K562 (cell line): ENCODE data around the gene MOAP1. TPM values are rescaled to one million over a fixed set of nuclear protein-coding genes. Genes with fewer than 3 reads are reported as not detected.

ENCODE experiments used
- ARID4B ChIP-seq: sonication (generic); formaldehyde crosslinking; IDR thresholded peaks from 2 replicates; pipeline ENCODE4 v1.8.0; 2022; ENCODE audit warnings: mild to moderate bottlenecking, missing genetic modification reagents
- CBX1 ChIP-seq: sonication (generic); IDR thresholded peaks from 2 replicates; pipeline ENCODE4 v1.6.1; 2016; ENCODE audit warnings: antibody characterized with exemption, low read depth, mild to moderate bottlenecking
- CXXC5 ChIP-seq: fragments of 250-450 bp; sonication (Bioruptor Pico); IDR thresholded peaks from 2 replicates; pipeline ENCODE4 v1.8.0; 2022; ENCODE audit warnings: inconsistent platforms, mild to moderate bottlenecking, moderate library complexity
- ELF2 ChIP-seq: fragments of 250-450 bp; sonication (Bioruptor Pico); IDR thresholded peaks from 2 replicates; pipeline ENCODE4 v1.5.0; 2021; ENCODE audit warnings: mild to moderate bottlenecking
- HEY1 ChIP-seq: fragments of 250-450 bp; sonication (Bioruptor Pico); IDR thresholded peaks from 2 replicates; pipeline ENCODE4 v1.5.0; 2020; ENCODE audit warnings: mild to moderate bottlenecking, moderate library complexity, borderline replicate concordance
- LEF1 ChIP-seq: fragments of 450-650 bp; IDR thresholded peaks from 2 replicates; pipeline ENCODE4 v1.6.1; 2016; ENCODE audit warnings: mild to moderate bottlenecking
- MBD2 ChIP-seq: sonication (generic); IDR thresholded peaks from 2 replicates; pipeline ENCODE4 v1.6.1; 2016; ENCODE audit warnings: low read depth, borderline replicate concordance
- MEIS2 ChIP-seq: fragments of 450-650 bp; IDR thresholded peaks from 2 replicates; pipeline ENCODE4 v1.6.1; 2014; ENCODE audit warnings: mild to moderate bottlenecking; ENCODE audit not compliant: partially characterized antibody
- MTA1 ChIP-seq: fragments of 450-650 bp; IDR thresholded peaks from 2 replicates; pipeline ENCODE4 v1.6.1; 2017; ENCODE audit warnings: borderline replicate concordance
- MYNN ChIP-seq, 2 experiments: sonication (generic); formaldehyde crosslinking in 1 of 2; IDR thresholded peaks; 2 replicates each; pipeline versions ENCODE4 v1.5.0 to v1.6.1; 2016 to 2020; ENCODE audit warnings: antibody characterized with exemption in 1 of 2, missing genetic modification reagents in 1 of 2
- NCOA6 ChIP-seq: fragments of 450-650 bp; IDR thresholded peaks from 2 replicates; pipeline ENCODE4 v1.6.1; 2017; ENCODE audit warnings: mild to moderate bottlenecking
- NR2C2 ChIP-seq, 2 experiments: fragments of 200-800 bp in 1 of 2; sonication (Bioruptor generic) in 1 of 2; sonication (generic) in 1 of 2; formaldehyde crosslinking in 1 of 2; IDR thresholded peaks; 2 replicates each; pipeline versions ENCODE4 v1.6.1 to v1.8.0; 2016 to 2022; ENCODE audit warnings: mild to moderate bottlenecking in 1 of 2, missing compliant biosample characterization in 1 of 2, missing genetic modification characterization in 1 of 2, missing genetic modification reagents in 1 of 2
- NRF1 ChIP-seq, 2 experiments: fragments of 450-650 bp; IDR thresholded peaks in 1 of 2; conservative IDR thresholded peaks in 1 of 2; 2 replicates each; pipeline ENCODE4 v1.6.1; 2014; ENCODE audit warnings: mild to moderate bottlenecking in 2 of 2
- PRMT5 ChIP-seq: sonication (generic); formaldehyde crosslinking; IDR thresholded peaks from 2 replicates; pipeline ENCODE4 v1.5.0; 2020; ENCODE audit warnings: missing genetic modification reagents
- RAD21 ChIP-seq, 2 experiments: fragments of 250-450 bp in 1 of 2; fragments of 450-650 bp in 1 of 2; sonication (Bioruptor Pico) in 1 of 2; formaldehyde crosslinking in 1 of 2; IDR thresholded peaks in 1 of 2; conservative IDR thresholded peaks in 1 of 2; 2 replicates each; pipeline versions ENCODE4 v1.4.0 to v1.8.0; 2020 to 2022; ENCODE audit warnings: mild to moderate bottlenecking in 2 of 2, moderate library complexity in 1 of 2
- SIX5 ChIP-seq, 2 experiments: IDR thresholded peaks; 2 replicates each; pipeline ENCODE4 v1.6.1; 2011; ENCODE audit warnings: low read length in 2 of 2, borderline replicate concordance in 1 of 2, low read depth in 1 of 2, mild to moderate bottlenecking in 1 of 2, moderate library complexity in 1 of 2; ENCODE audit not compliant: insufficient read depth in 1 of 2
- SP2 ChIP-seq: IDR thresholded peaks from 2 replicates; pipeline ENCODE4 v1.6.1; 2011; ENCODE audit warnings: mild to moderate bottlenecking, low read depth, low read length, moderate library complexity; ENCODE audit not compliant: poor library complexity, severe bottlenecking; ENCODE audit errors: extremely low read depth
- SRF ChIP-seq, 2 experiments: fragments of 250-450, 450-650 bp in 1 of 2; sonication (Bioruptor Pico) in 1 of 2; sonication (generic) in 1 of 2; formaldehyde crosslinking; IDR thresholded peaks; 2 replicates each; pipeline versions ENCODE4 v1.5.0 to v1.5.1; 2020 to 2022; ENCODE audit warnings: mild to moderate bottlenecking in 1 of 2, missing genetic modification reagents in 1 of 2
- ZEB2 ChIP-seq: fragments of 450-650 bp; IDR thresholded peaks from 2 replicates; pipeline ENCODE4 v1.6.1; 2016
- polyA plus RNA-seq, 8 experiments: library from polyadenylated mRNA; depleted of rRNA in 4 of 8; stranded (reverse) in 5 of 8; unstranded in 3 of 8; fragments of >200 nt; fragmentation: Nextera tagmentation in 2 of 8; fragmentation: Illumina TruSeq in 1 of 8; extraction: Ambion mirVana in 2 of 8; extraction: Trizol in 1 of 8; gene quantifications; 2 replicates each; pipeline versions ENCODE4 v1.2.1 to v1.2.3, GENCODE V29; 2011 to 2014; ENCODE audit warnings: inconsistent platforms in 1 of 8, missing spikeins in 1 of 8
- total RNA-seq, 7 experiments: library from RNA; depleted of rRNA in 6 of 7; stranded (reverse); fragments of >200 nt in 6 of 7; fragmentation: Illumina TruSeq in 2 of 7; extraction: Trizol in 2 of 7; gene quantifications; 2 replicates each; pipeline versions ENCODE4 v1.2.1 to v1.2.3, GENCODE V29; 2011 to 2021; ENCODE audit warnings: low replicate concordance in 1 of 7
- TF ChIP-seq, protein P1 (sequence below), 3 experiments: IDR thresholded peaks in 2 of 3; conservative IDR thresholded peaks in 1 of 3; 2 replicates each; pipeline ENCODE4 v1.5.1; 2011 to 2012; ENCODE audit warnings: low read length in 3 of 3, mild to moderate bottlenecking in 3 of 3, control low read depth in 2 of 3, improper control_type of control experiment in 1 of 3, inconsistent platforms in 1 of 3, low read depth in 1 of 3, mixed read lengths in 1 of 3, moderate library complexity in 1 of 3; ENCODE audit not compliant: insufficient read depth in 2 of 3

MOAP1 gene
- total and polyA plus RNA-seq, 9 of the 15 experiments (the other 6 are each of a cell fraction or from before 2014, with no cell fraction given): 1.5 to 14.4 (median 6.0) TPM

GRCh38 chr14:93206793-93207467, 22.2 kb upstream of the MOAP1 start, which contains the start of the genes GON7 and UBR7 (continued):
- TF ChIP-seq SIX5 (IDR thresholded peaks at IDR 0.05; ENCODE audit: borderline replicate concordance in 1 of 2, insufficient read depth in 1 of 2, low read depth in 1 of 2, low read length in 2 of 2): no peak; a peak in 1 of 4 replicates
- TF ChIP-seq RAD21 (CRISPR knock-in tag; conservative IDR thresholded peaks at IDR 0.05 in 1 of 2, IDR thresholded peaks at IDR 0.05 in 1 of 2): no peak
- no peak for TF ChIP-seq MBD2
- TF ChIP-seq NR2C2 (CRISPR knock-in tag; IDR thresholded peaks at IDR 0.05): no peak
- peak; percentile 89 for TF ChIP-seq NR2C2 (tag; IDR thresholded peaks at IDR 0.05)
- no peak for TF ChIP-seq LEF1
- peak; percentile 94 for TF ChIP-seq MTA1
- no peak for TF ChIP-seq MYNN (IDR thresholded peaks at IDR 0.05)
- TF ChIP-seq MYNN (CRISPR knock-in tag; IDR thresholded peaks at IDR 0.05): no peak
- TF ChIP-seq NRF1 (conservative IDR thresholded peaks at IDR 0.05 in 1 of 2, IDR thresholded peaks at IDR 0.05 in 1 of 2): peak; percentile 87 to 90
- TF ChIP-seq NCOA6: peak; percentile 93
- no peak for TF ChIP-seq PRMT5 (CRISPR knock-in tag)
- no peak for TF ChIP-seq ELF2 (CRISPR knock-in tag)
- TF ChIP-seq ZEB2: no peak
- TF ChIP-seq ARID4B (CRISPR knock-in tag): peak; percentile 91; the same call in 1 of the 2 replicates
- TF ChIP-seq, protein P1, sequence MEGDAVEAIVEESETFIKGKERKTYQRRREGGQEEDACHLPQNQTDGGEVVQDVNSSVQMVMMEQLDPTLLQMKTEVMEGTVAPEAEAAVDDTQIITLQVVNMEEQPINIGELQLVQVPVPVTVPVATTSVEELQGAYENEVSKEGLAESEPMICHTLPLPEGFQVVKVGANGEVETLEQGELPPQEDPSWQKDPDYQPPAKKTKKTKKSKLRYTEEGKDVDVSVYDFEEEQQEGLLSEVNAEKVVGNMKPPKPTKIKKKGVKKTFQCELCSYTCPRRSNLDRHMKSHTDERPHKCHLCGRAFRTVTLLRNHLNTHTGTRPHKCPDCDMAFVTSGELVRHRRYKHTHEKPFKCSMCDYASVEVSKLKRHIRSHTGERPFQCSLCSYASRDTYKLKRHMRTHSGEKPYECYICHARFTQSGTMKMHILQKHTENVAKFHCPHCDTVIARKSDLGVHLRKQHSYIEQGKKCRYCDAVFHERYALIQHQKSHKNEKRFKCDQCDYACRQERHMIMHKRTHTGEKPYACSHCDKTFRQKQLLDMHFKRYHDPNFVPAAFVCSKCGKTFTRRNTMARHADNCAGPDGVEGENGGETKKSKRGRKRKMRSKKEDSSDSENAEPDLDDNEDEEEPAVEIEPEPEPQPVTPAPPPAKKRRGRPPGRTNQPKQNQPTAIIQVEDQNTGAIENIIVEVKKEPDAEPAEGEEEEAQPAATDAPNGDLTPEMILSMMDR (IDR thresholded peaks at IDR 0.05 in 2 of 3, conservative IDR thresholded peaks at IDR 0.05 in 1 of 3; ENCODE audit: insufficient read depth in 2 of 3, low read depth in 1 of 3, low read length in 3 of 3): peak in 2 of 3 experiments; percentile 14 to 17; a peak in 2 of 6 replicates
- no peak for TF ChIP-seq HEY1
- TF ChIP-seq CXXC5 (CRISPR knock-in tag): peak; percentile 77
- TF ChIP-seq MEIS2: peak; percentile 63
- peak in 1 of 2 experiments; percentile 36; a peak in 2 of 4 replicates for TF ChIP-seq SRF (CRISPR knock-in tag; IDR thresholded peaks at IDR 0.05)
- peak; percentile 27 for TF ChIP-seq SP2
- TF ChIP-seq CBX1: peak; percentile 37; the same call in 1 of the 2 replicates
